Coronary artery (tissue), 2 donors: ENCODE data around the gene UBE2I.

Experiments
- DNase-seq: peaks from one replicate; pipeline ENCODE4 v3.0.0-alpha.2; 2017; ENCODE audit warnings: low spot score
- H3K27ac ChIP-seq, 2 donors: fragments of 200-600 bp; sonication (generic); one replicate each; pipeline ENCODE4 v1.5.1; 2016 to 2019
- H3K4me3 ChIP-seq: fragments of 200-600 bp; sonication (generic); 2 replicates; pipeline ENCODE4 v1.5.1; 2016; ENCODE audit warnings: mild to moderate bottlenecking, moderate library complexity
- TF ChIP-seq, protein P1 (sequence below): fragments of 200-600 bp; sonication (generic); IDR thresholded peaks from one replicate; pipeline ENCODE4 v1.5.1; 2019; ENCODE audit warnings: antibody characterized with exemption

The UBE2I gene

GRCh38 chr16:1282324-1282973, 27.0 kb upstream of the UBE2I start:
- Histone ChIP-seq H3K4me3 (no peak overlapping the region), H3K27ac (no peak overlapping the region)
- TF ChIP-seq, protein P1, sequence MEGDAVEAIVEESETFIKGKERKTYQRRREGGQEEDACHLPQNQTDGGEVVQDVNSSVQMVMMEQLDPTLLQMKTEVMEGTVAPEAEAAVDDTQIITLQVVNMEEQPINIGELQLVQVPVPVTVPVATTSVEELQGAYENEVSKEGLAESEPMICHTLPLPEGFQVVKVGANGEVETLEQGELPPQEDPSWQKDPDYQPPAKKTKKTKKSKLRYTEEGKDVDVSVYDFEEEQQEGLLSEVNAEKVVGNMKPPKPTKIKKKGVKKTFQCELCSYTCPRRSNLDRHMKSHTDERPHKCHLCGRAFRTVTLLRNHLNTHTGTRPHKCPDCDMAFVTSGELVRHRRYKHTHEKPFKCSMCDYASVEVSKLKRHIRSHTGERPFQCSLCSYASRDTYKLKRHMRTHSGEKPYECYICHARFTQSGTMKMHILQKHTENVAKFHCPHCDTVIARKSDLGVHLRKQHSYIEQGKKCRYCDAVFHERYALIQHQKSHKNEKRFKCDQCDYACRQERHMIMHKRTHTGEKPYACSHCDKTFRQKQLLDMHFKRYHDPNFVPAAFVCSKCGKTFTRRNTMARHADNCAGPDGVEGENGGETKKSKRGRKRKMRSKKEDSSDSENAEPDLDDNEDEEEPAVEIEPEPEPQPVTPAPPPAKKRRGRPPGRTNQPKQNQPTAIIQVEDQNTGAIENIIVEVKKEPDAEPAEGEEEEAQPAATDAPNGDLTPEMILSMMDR = no peak
- DNase-seq = no peak

GRCh38 chr16:1283296-1283695, 26.1 kb upstream of the UBE2I start:
- no peak overlapping the region for H3K4me3 ChIP-seq
- TF ChIP-seq, protein P1 = no peak
- H3K27ac ChIP-seq = no peak overlapping the region
- no peak for DNase-seq

DNA sequence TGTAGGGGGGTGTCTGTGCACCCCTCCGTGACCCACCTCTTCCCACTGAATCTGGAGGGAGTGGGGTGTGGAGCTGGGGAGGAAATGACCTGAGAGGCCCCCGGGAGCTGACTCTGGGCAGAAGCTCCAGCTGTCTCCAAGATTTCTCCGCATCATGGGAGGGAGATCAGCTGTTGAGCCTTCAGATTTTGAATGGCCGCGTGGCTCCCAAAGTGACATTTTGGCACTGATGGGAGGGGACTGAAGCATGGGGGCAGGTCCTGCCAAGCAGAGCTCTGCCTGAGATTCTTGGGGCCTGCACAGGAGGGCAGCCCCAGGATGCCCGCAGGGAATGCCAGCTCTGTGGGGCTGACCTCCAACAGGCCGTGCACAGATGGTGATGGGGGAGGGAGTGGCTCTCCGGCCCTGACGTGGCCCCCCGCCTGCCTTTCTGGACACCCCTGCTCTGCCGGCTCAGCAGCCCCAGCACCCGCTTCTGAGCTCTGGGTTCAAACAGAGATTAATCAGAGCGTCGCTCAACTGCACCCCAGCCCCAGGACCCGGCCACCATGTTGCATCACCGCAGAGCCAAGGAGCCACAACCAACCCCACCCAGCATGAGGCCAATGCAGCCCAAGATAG, 25.3 kb upstream of the UBE2I start:
- TF ChIP-seq, protein P1 = no peak
- Histone ChIP-seq H3K27ac (no peak overlapping the region), H3K4me3 (no peak overlapping the region)
- DNase-seq = no peak

- H3K27ac ChIP-seq = no peak overlapping the region
- no peak overlapping the region for H3K4me3 ChIP-seq
- TF ChIP-seq, protein P1 = no peak
- DNase-seq = no peak
These were observed 23.5 kb upstream of the UBE2I start for GRCh38 chr16:1285669-1286512.

DNA sequence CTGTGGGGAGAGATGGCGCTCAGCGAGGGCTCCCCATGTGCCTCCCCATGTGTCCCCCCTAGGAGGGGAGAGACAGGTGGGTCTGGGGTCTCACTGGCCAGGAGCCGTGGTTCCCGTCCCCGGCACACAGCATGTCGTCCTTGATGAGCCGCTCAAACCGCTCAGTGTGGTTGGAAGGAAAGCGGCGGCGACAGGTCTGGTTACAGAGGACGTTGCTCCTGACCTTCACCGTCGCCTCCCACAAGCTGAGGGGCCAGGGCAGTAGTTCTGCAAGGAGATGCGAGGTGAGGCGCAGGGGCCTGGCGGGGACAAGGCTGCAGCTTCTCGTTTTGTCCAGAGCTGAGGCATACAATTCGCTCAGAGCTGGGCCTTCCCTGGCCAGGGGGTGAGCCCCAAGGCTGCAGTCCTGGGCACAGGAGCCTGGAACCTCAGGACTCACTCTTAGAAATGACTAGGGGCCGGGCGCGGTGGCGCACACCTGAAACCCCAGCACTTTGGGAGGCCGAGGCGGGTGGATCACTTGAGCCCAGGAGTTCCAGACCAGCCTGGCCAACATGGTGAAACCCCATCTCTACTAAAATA, 22.8 kb upstream of the UBE2I start:
- H3K4me3 ChIP-seq = no peak overlapping the region
- DNase-seq = no peak
- TF ChIP-seq, protein P1 = no peak
- no peak overlapping the region for H3K27ac ChIP-seq

- Histone ChIP-seq H3K27ac (no peak overlapping the region), H3K4me3 (no peak overlapping the region)
- DNase-seq = no peak
- TF ChIP-seq, protein P1 = no peak
These were observed 21.3 kb upstream of the UBE2I start for GRCh38 chr16:1287982-1288670.
